Trophoblast cell (in vitro differentiated cells and primary cell): ENCODE measurements around the gene CCDC77.
"Not testable (repeated sequence)": the region's sequence is repeated elsewhere in the genome, so short reads cannot be mapped to it uniquely, and the experiment has no call there.

Experiments
- DNase-seq, 2 donors: peaks; one replicate each; pipeline ENCODE4 v3.0.0-alpha.2; 2016
- H2AFZ ChIP-seq: 2 replicates; pipeline ENCODE4 v1.6.1; 2013; ENCODE audit warnings: low read length, moderate library complexity, mild to moderate bottlenecking; ENCODE audit not compliant: insufficient read depth, poor library complexity
- H2AK5ac ChIP-seq: 2 replicates; pipeline ENCODE4 v1.6.1; 2013; ENCODE audit warnings: mild to moderate bottlenecking, low read length
- H2BK120ac ChIP-seq: 2 replicates; pipeline ENCODE4 v1.6.1; 2013; ENCODE audit warnings: low read length, mild to moderate bottlenecking, moderate library complexity; ENCODE audit not compliant: insufficient read depth, poor library complexity
- H2BK12ac ChIP-seq: 2 replicates; pipeline ENCODE4 v1.6.1; 2013; ENCODE audit warnings: mild to moderate bottlenecking, low read length, moderate library complexity
- H2BK5ac ChIP-seq: 2 replicates; pipeline ENCODE4 v1.6.1; 2013; ENCODE audit warnings: low read length, low read depth, moderate library complexity, mild to moderate bottlenecking; ENCODE audit not compliant: poor library complexity
- H3K14ac ChIP-seq: 2 replicates; pipeline ENCODE4 v1.6.1; 2013; ENCODE audit warnings: mild to moderate bottlenecking, low read length
- H3K18ac ChIP-seq: 2 replicates; pipeline ENCODE4 v1.6.1; 2013; ENCODE audit warnings: mild to moderate bottlenecking, low read length
- H3K23ac ChIP-seq: 2 replicates; pipeline ENCODE4 v1.6.1; 2013; ENCODE audit warnings: low read length
- H3K27ac ChIP-seq: 2 replicates; pipeline ENCODE4 v1.5.1; 2013; ENCODE audit warnings: low read depth, mild to moderate bottlenecking, inconsistent platforms, low read length, moderate library complexity
- H3K27me3 ChIP-seq: 2 replicates; pipeline ENCODE4 v1.6.1; 2013; ENCODE audit warnings: inconsistent platforms, mild to moderate bottlenecking, low read length, moderate library complexity; ENCODE audit not compliant: insufficient read depth
- H3K36me3 ChIP-seq, 2 experiments: 1 replicate in 1 of 2; 2 replicates in 1 of 2; pipeline ENCODE4 v1.6.1; 2013; ENCODE audit warnings: low read length in 2 of 2, mild to moderate bottlenecking in 2 of 2, moderate library complexity in 1 of 2; ENCODE audit not compliant: insufficient read depth in 2 of 2, control insufficient read depth in 1 of 2
- H3K4ac ChIP-seq: 2 replicates; pipeline ENCODE4 v1.6.1; 2013; ENCODE audit warnings: low read depth, mild to moderate bottlenecking, low read length, moderate library complexity
- H3K4me1 ChIP-seq, 2 experiments: 1 replicate in 1 of 2; 2 replicates in 1 of 2; pipeline ENCODE4 v1.6.1; 2013; ENCODE audit warnings: low read length in 2 of 2, mild to moderate bottlenecking in 2 of 2, moderate library complexity in 1 of 2; ENCODE audit not compliant: insufficient read depth in 2 of 2, control insufficient read depth in 1 of 2
- H3K4me2 ChIP-seq: 2 replicates; pipeline ENCODE4 v1.6.1; 2013; ENCODE audit warnings: inconsistent platforms, mild to moderate bottlenecking, low read length, moderate library complexity
- H3K4me3 ChIP-seq: 2 replicates; pipeline ENCODE4 v1.5.1; 2013; ENCODE audit warnings: mild to moderate bottlenecking, low read depth, low read length, inconsistent platforms
- H3K79me1 ChIP-seq: one replicate; pipeline ENCODE4 v1.6.1; 2013; ENCODE audit warnings: low read length
- H3K79me2 ChIP-seq: 2 replicates; pipeline ENCODE4 v1.6.1; 2013; ENCODE audit warnings: low read length, mild to moderate bottlenecking; ENCODE audit not compliant: control insufficient read depth, insufficient read depth, poor library complexity
- H3K9ac ChIP-seq: 2 replicates; pipeline ENCODE4 v1.6.1; 2013; ENCODE audit warnings: mild to moderate bottlenecking, low read length
- H3K9me3 ChIP-seq: 2 replicates; pipeline ENCODE4 v1.6.1; 2013; ENCODE audit warnings: low read depth, mild to moderate bottlenecking, control low read depth, inconsistent platforms, low read length; ENCODE audit not compliant: insufficient read depth
- H4K12ac ChIP-seq: 2 replicates; pipeline ENCODE4 v1.6.1; 2013; ENCODE audit warnings: low read depth, mild to moderate bottlenecking, low read length, moderate library complexity
- H4K8ac ChIP-seq: 2 replicates; pipeline ENCODE4 v1.6.1; 2013; ENCODE audit warnings: low read depth, mild to moderate bottlenecking, low read length, moderate library complexity
- H4K91ac ChIP-seq: one replicate; pipeline ENCODE4 v1.6.1; 2013; ENCODE audit warnings: low read depth, mild to moderate bottlenecking, low read length, moderate library complexity
- WGBS: extraction: QIAGEN DNeasy Blood & Tissue Kit; methylation state at CpG from one replicate; pipeline ENCODE4 v1.1.7; 2013; ENCODE audit warnings: missing lambda C conversion rate; ENCODE audit not compliant: insufficient read length, insufficient coverage; ENCODE audit errors: extremely low coverage; 5-methylcytosine and 5-hydroxymethylcytosine counted together

CCDC77 gene

DNA sequence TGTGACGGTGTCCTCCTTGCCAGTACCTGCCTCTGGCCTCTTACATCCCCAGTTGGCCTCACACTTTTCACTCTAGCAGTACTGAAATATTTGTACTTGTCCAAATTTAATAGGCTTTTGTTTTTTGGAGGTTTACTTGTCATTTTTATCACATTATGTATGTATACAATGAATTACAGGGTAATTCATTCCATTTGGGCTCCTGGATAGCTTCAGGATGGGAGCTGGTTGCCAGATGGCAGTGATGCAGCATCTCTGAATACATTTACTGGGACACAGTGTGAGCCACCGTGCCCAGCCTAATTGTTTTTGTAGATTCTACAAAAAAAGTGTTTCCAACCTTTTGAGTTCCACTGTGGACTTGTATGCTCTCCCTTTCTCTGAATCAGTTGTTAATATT lies 13.4 kb downstream of the CCDC77 start:
- Histone ChIP-seq H3K18ac (no peak overlapping the region), H4K12ac (no peak overlapping the region), H3K4me2 (no peak overlapping the region), H3K4me3 (no peak overlapping the region), H2BK12ac (no peak overlapping the region), H3K4ac (no peak overlapping the region), H2AFZ (no peak overlapping the region), H3K27ac (no peak overlapping the region), H3K79me1 (no peaks in the 10 kb centered on the region), H4K8ac (no peak overlapping the region), H3K14ac (no peak overlapping the region), H4K91ac (no peak overlapping the region), H3K9ac (no peak overlapping the region), H3K23ac (no peak overlapping the region), H3K36me3 (peaks cover 37 to 43% of the 10 kb centered on the region in 2 experiments), H3K79me2 (no peaks in the 10 kb centered on the region), H3K27me3 (no peaks in the 10 kb centered on the region), H3K4me1 (no peaks in the 10 kb centered on the region), H2BK5ac (no peak overlapping the region), H3K9me3 (no peaks in the 10 kb centered on the region), H2AK5ac (no peak overlapping the region), H2BK120ac (no peak overlapping the region)
- WGBS = no CpG with 5 or more reads among the region's 2 CpGs
- DNase-seq = no peak

- Histone ChIP-seq H2BK12ac (no peak overlapping the region), H2AK5ac (no peak overlapping the region), H3K23ac (no peak overlapping the region), H3K79me1 (no peaks in the 10 kb centered on the region), H3K18ac (no peak overlapping the region), H3K4me3 (no peak overlapping the region), H4K8ac (no peak overlapping the region), H3K36me3 (peaks cover 31 to 37% of the 10 kb centered on the region in 2 experiments), H3K4me1 (no peaks in the 10 kb centered on the region), H3K9ac (no peak overlapping the region), H3K27me3 (no peaks in the 10 kb centered on the region), H3K79me2 (no peaks in the 10 kb centered on the region), H3K4ac (no peak overlapping the region), H3K27ac (no peak overlapping the region), H2BK5ac (no peak overlapping the region), H2BK120ac (no peak overlapping the region), H2AFZ (no peak overlapping the region), H3K14ac (no peak overlapping the region), H4K12ac (no peak overlapping the region), H3K9me3 (no peaks in the 10 kb centered on the region), H4K91ac (no peak overlapping the region), H3K4me2 (no peak overlapping the region)
- DNase-seq = no peak
- WGBS = no CpG with 5 or more reads among the region's 6 CpGs
Observed at GRCh38 chr12:418432-418831, 17.0 kb downstream of the CCDC77 start.

DNA sequence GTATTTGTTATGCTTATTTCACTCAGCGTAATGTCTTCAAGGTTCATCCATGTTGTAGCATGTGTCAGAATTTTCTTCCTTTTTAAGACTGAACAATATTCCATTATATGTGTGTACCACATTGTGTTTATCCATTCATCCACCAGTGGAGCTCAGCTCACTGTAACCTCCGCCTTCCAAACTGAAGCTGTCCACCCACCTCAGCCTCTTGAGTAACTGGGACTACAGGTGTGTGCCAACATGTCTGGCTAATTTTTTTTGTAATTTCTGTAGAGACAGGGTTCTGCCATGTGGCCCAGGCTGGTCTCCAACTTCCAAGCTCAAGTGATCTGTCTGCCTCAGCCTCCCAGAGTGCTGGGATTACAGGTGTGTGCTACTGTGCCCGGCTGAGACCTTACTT lies 21.1 kb downstream of the CCDC77 start:
- Histone ChIP-seq H3K27ac (no peak overlapping the region), H3K9me3 (no peaks in the 10 kb centered on the region), H2AK5ac (no peak overlapping the region), H3K79me1 (no peaks in the 10 kb centered on the region), H4K8ac (no peak overlapping the region), H3K23ac (no peak overlapping the region), H2BK5ac (no peak overlapping the region), H3K4me2 (no peak overlapping the region), H3K79me2 (no peaks in the 10 kb centered on the region), H3K9ac (no peak overlapping the region), H3K4me3 (no peak overlapping the region), H3K14ac (no peak overlapping the region), H4K12ac (no peak overlapping the region), H2BK12ac (no peak overlapping the region), H3K18ac (no peak overlapping the region), H4K91ac (no peak overlapping the region), H3K4me1 (no peaks in the 10 kb centered on the region), H2AFZ (no peak overlapping the region), H3K27me3 (no peaks in the 10 kb centered on the region), H2BK120ac (no peak overlapping the region), H3K36me3 (peaks cover 20 to 31% of the 10 kb centered on the region in 2 experiments), H3K4ac (no peak overlapping the region)
- no CpG with 5 or more reads among the region's 3 CpGs for WGBS
- no peak for DNase-seq

DNA sequence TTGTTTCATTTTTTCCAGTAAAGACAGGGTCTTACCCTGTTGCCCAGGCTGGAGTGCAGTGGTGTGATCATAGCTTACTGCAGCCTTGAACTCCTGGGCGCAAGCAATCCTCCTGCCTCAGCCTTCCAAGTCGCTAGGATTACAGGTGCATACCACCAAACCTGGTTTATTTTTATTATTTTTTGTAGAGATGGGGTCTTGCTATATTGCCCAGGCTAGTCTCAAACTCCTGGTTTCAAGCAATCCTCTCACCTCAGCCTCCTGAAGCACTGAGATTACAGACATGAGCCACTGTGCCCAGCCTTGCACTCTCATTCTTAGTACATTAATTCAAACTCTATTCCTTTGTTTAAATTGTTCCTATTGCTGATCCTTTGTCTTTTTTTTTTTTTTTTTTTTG lies 34.3 kb downstream of the CCDC77 start:
- not testable (repeated sequence) for H3K4me2 ChIP-seq, H3K4me1 ChIP-seq, H3K79me1 ChIP-seq, DNase-seq, H2BK5ac ChIP-seq, H3K4me3 ChIP-seq, H3K23ac ChIP-seq, H2BK12ac ChIP-seq, H3K27ac ChIP-seq, H4K12ac ChIP-seq, H3K9ac ChIP-seq, H3K9me3 ChIP-seq, H3K18ac ChIP-seq, H2BK120ac ChIP-seq, H3K4ac ChIP-seq, H4K8ac ChIP-seq, H3K79me2 ChIP-seq, H2AK5ac ChIP-seq, H4K91ac ChIP-seq, H2AFZ ChIP-seq, H3K14ac ChIP-seq, H3K27me3 ChIP-seq
- no CpG with 5 or more reads among the region's 2 CpGs for WGBS
- peaks cover 22 to 23% of the 10 kb centered on the region in 2 experiments for H3K36me3 ChIP-seq
